Stimulated activated CD4-positive, alpha-beta T cell treated with anti-CD3 and anti-CD28 coated beads, Interleukin-4, amount 100 ng/mL, for 1 hour (primary cell): Measurements from ENCODE around the gene OR6K6.
A peak's percentile ranks its signal among the peaks of the same experiment; 100 is the strongest.

Source experiments
- DNase-seq: peaks from one replicate; pipeline ENCODE4 v3.0.0-alpha.2; 2020

Gene OR6K6

GRCh38 chr1:158754420-158754819 is at the start of gene OR6K6:
Gene OR6K6, plus strand, starts transcription at chr1:158754720. Its CDS starts 168 bp downstream, at chr1:158754888.
- DNase-seq = no peak

GRCh38 chr1:158706096-158706495 is 48.4 kb upstream of the OR6K6 start:
- DNase-seq = no peak

- DNase-seq = no peak
Observed at GRCh38 chr1:158711098-158711497, 43.4 kb upstream of the OR6K6 start.

GRCh38 chr1:158714754-158715153 is 39.8 kb upstream of the OR6K6 start:
- DNase-seq = no peak

- DNase-seq = no peak
Observed at GRCh38 chr1:158716335-158716734, 38.2 kb upstream of the OR6K6 start.

GRCh38 chr1:158717344-158717743 is 37.2 kb upstream of the OR6K6 start:
- no peak for DNase-seq

- DNase-seq = no peak
Observed at GRCh38 chr1:158719664-158720063, 34.9 kb upstream of the OR6K6 start.

- no peak for DNase-seq
Observed at GRCh38 chr1:158720620-158721019, 33.9 kb upstream of the OR6K6 start, which contains the start of gene OR6K3. Gene OR6K3, minus strand, starts transcription at chr1:158720720. Its CDS starts 2,605 bp downstream, at chr1:158718115.

GRCh38 chr1:158724442-158724841 is 30.1 kb upstream of the OR6K6 start:
- DNase-seq = no peak

- DNase-seq = no peak
Observed at GRCh38 chr1:158728510-158729225, 25.9 kb upstream of the OR6K6 start.

- DNase-seq = no peak
Observed at GRCh38 chr1:158730453-158730852, 24.1 kb upstream of the OR6K6 start.

- DNase-seq = no peak
Observed at GRCh38 chr1:158731707-158732106, 22.8 kb upstream of the OR6K6 start.

- DNase-seq = no peak
Observed at GRCh38 chr1:158732524-158732923, 22.0 kb upstream of the OR6K6 start.

GRCh38 chr1:158735848-158736247 is 18.7 kb upstream of the OR6K6 start:
- DNase-seq = no peak

GRCh38 chr1:158752155-158752712 is 2.3 kb upstream of the OR6K6 start:
- DNase-seq = no peak

- no peak for DNase-seq
Observed at GRCh38 chr1:158771950-158772866, 17.7 kb downstream of the OR6K6 start, which contains the start of gene OR6N1. Gene OR6N1, minus strand, starts transcription at chr1:158772195. Its CDS starts 5,513 bp downstream, at chr1:158766682.

GRCh38 chr1:158781104-158781503 is 26.6 kb downstream of the OR6K6 start, which contains the start of gene OR6N2:
Gene OR6N2, minus strand, starts transcription at chr1:158781204. Its CDS starts 3,569 bp downstream, at chr1:158777635.
- DNase-seq = no peak

GRCh38 chr1:158793604-158794003 is 39.1 kb downstream of the OR6K6 start:
- DNase-seq = peak; percentile 28

GRCh38 chr1:158794247-158794646 is 39.7 kb downstream of the OR6K6 start:
- no peak for DNase-seq

GRCh38 chr1:158798531-158798930 is 44.0 kb downstream of the OR6K6 start:
- no peak for DNase-seq

GRCh38 chr1:158799689-158800088 is 45.2 kb downstream of the OR6K6 start:
- no peak for DNase-seq

- DNase-seq = no peak
Observed at GRCh38 chr1:158800526-158800925, 46.0 kb downstream of the OR6K6 start.

GRCh38 chr1:158801396-158801795 is 46.9 kb downstream of the OR6K6 start:
- no peak for DNase-seq
